GM12878 (cell line): ENCODE data around the gene SRSF7. TPM values are rescaled to one million over a fixed set of nuclear protein-coding genes. Genes with fewer than 3 reads are reported as not detected.
"Not testable (repeated sequence)": the region's sequence is repeated elsewhere in the genome, so short reads cannot be mapped to it uniquely, and the experiment has no call there.

Source experiments
- ATAC-seq: fragments of 200-7000 bp; cut with Tn5 transposase; 3 replicates; pipeline ENCODE4 v1.9.1; 2020; ENCODE audit warnings: mild to moderate bottlenecking, moderate library complexity
- BruUV-seq: library from RNA; stranded (reverse); fragments of 400-500 nt; replicated peaks from 2 replicates; lab custom pipeline; 2021; lab: Mats Ljungman, UMichigan
- CTCF ChIA-PET: fragments of 300-600 bp; sonication (Branson Sonifier 250); formaldehyde crosslinking; extraction: SDS; loops from one replicate; lab custom pipeline; 2021; ENCODE audit warnings: inconsistent platforms; lab: Yijun Ruan, JAX
- POLR2A ChIA-PET: fragments of 350-600 bp; formaldehyde crosslinking; extraction: SDS; loops from one replicate; lab custom pipeline; 2021; ENCODE audit warnings: inconsistent platforms; lab: Charles Lee
- RAD21 ChIA-PET: fragments of 300-600 bp; sonication (Branson Sonifier 250); formaldehyde crosslinking; loops from one replicate; lab custom pipeline; 2023; ENCODE audit warnings: antibody characterized with exemption; ENCODE audit not compliant: unreplicated experiment; lab: Charles Lee
- SMC1A ChIA-PET: fragments of 300-600 bp; sonication (Branson Sonifier 250); formaldehyde crosslinking; loops from one replicate; lab custom pipeline; 2023; ENCODE audit not compliant: unreplicated experiment, uncharacterized antibody; lab: Charles Lee
- DNase-seq: peaks from one replicate; pipeline ENCODE4 v3.0.0-alpha.2; 2011; ENCODE audit warnings: low read depth, low spot score
- FAIRE-seq: peaks from 3 replicates; lab custom pipeline; 2011; peaks lifted over from hg19 to GRCh38; lab: Jason Lieb, UNC
- H2AFZ ChIP-seq: 2 replicates; pipeline ENCODE4 v1.6.0; 2011; ENCODE audit warnings: low read depth, low read length, control low read depth; ENCODE audit not compliant: control insufficient read depth
- H3K27ac ChIP-seq: 2 replicates; pipeline ENCODE4 v1.5.1; 2011; ENCODE audit warnings: control low read depth; ENCODE audit not compliant: control insufficient read depth, insufficient read depth
- H3K27me3 ChIP-seq, 2 experiments: replicated peaks in 1 of 2; 2 replicates each; pipeline versions ENCODE4 v1.6.0 to v1.6.1; 2011; ENCODE audit warnings: low read length in 1 of 2; ENCODE audit not compliant: control insufficient read depth in 2 of 2, insufficient read depth in 2 of 2
- H3K36me3 ChIP-seq, 2 experiments: 2 replicates each; pipeline ENCODE4 v1.5.1; 2011; ENCODE audit warnings: low read length in 1 of 2; ENCODE audit not compliant: control insufficient read depth in 2 of 2, insufficient read depth in 2 of 2
- H3K4me1 ChIP-seq: 2 replicates; pipeline ENCODE4 v1.6.1; 2011; ENCODE audit warnings: mild to moderate bottlenecking, low read length, moderate library complexity, mixed read lengths; ENCODE audit not compliant: control insufficient read depth, insufficient read depth
- H3K4me2 ChIP-seq: 2 replicates; pipeline ENCODE4 v1.6.0; 2011; ENCODE audit warnings: control low read depth; ENCODE audit not compliant: control insufficient read depth, insufficient read depth
- H3K4me3 ChIP-seq: fragments of 200-600 bp; sonication (generic); 2 replicates; pipeline ENCODE4 v1.5.1; 2016
- H3K79me2 ChIP-seq: 2 replicates; pipeline ENCODE4 v1.6.0; 2011; ENCODE audit warnings: low read length; ENCODE audit not compliant: control insufficient read depth, insufficient read depth
- H3K9ac ChIP-seq: 2 replicates; pipeline ENCODE4 v1.8.0; 2011; ENCODE audit warnings: low read length, control low read depth, mixed read lengths; ENCODE audit not compliant: control insufficient read depth, insufficient read depth
- H3K9me3 ChIP-seq: replicated peaks from 3 replicates; pipeline ENCODE4 v1.5.1; 2011; ENCODE audit warnings: mild to moderate bottlenecking, low read length; ENCODE audit not compliant: control insufficient read depth, insufficient read depth
- H4K20me1 ChIP-seq: 2 replicates; pipeline ENCODE4 v1.6.0; 2011; ENCODE audit not compliant: control insufficient read depth, insufficient read depth
- IRF5 ChIP-seq: fragments of 450-650 bp; IDR thresholded peaks from 2 replicates; pipeline ENCODE4 v1.6.1; 2017; ENCODE audit warnings: borderline replicate concordance
- WGBS: methylation state at CpG from one replicate; pipeline ENCODE4 v1.1.6; 2016; ENCODE audit warnings: low lambda C conversion rate; ENCODE audit not compliant: insufficient replicate concordance, insufficient coverage; ENCODE audit errors: missing lambda C conversion rate; 5-methylcytosine and 5-hydroxymethylcytosine counted together
- in situ Hi-C: fragments of 300-500 bp; cut with MboI; formaldehyde crosslinking; loops from 9 replicates; pipeline ENCODE4 v1.14.3; 2018; ENCODE audit warnings: mixed read lengths
- intact Hi-C: fragments of 100-400 bp; cut with micrococcal nuclease; formaldehyde crosslinking; loops from one replicate; pipeline ENCODE4 v1.14.2; 2022; ENCODE audit not compliant: unreplicated experiment
- polyA plus RNA-seq, 11 experiments: library from polyadenylated mRNA; depleted of rRNA in 4 of 11; unstranded in 6 of 11; stranded (reverse) in 5 of 11; fragments of >200 nt; fragmentation: Nextera tagmentation in 4 of 11; fragmentation: Illumina TruSeq in 1 of 11; extraction: Ambion mirVana in 4 of 11; extraction: Trizol in 1 of 11; gene quantifications; 1 replicate in 1 of 11; 2 replicates in 10 of 11; pipeline versions ENCODE4 v1.2.1 to v1.2.3, GENCODE V29; 2011 to 2016; ENCODE audit warnings: inconsistent platforms in 2 of 11, missing spikeins in 2 of 11, low read depth in 1 of 11
- total RNA-seq, 4 experiments: library from RNA; depleted of rRNA in 3 of 4; stranded (reverse); fragments of >200 nt in 3 of 4; fragmentation: Illumina TruSeq in 1 of 4; extraction: Trizol in 1 of 4; gene quantifications; 2 replicates each; pipeline versions ENCODE4 v1.2.1 to v1.2.3, GENCODE V29; 2013 to 2021

Gene SRSF7
- total and polyA plus RNA-seq, 10 of the 15 experiments (the other 5 are each of a cell fraction or from before 2014, with no cell fraction given): 205 to 785 (median 408) TPM

- Histone ChIP-seq H2AFZ (no peak overlapping the region), H3K36me3 (no peaks in the 10 kb centered on the region), H3K9ac (no peak overlapping the region), H3K4me2 (no peak overlapping the region), H3K27ac (no peak overlapping the region), H3K4me3 (no peak overlapping the region), H3K27me3 (no peaks in the 10 kb centered on the region), H3K4me1 (no peaks in the 10 kb centered on the region), H3K79me2 (no peaks in the 10 kb centered on the region), H3K9me3 (no peaks in the 10 kb centered on the region), H4K20me1 (no peaks in the 10 kb centered on the region)
- FAIRE-seq: no peak
- DNase-seq: no peak
- no peak for ATAC-seq
- BruUV-seq: no TSS peak
- TF ChIP-seq IRF5: no peak
- POLR2A ChIA-PET: no interaction called here
- RAD21 ChIA-PET: no interaction called here
- in situ Hi-C loops (no loop called here), intact Hi-C loops (no loop called here)
- WGBS: 94% methylated on average over 10 of the region's 10 CpGs
- SMC1A ChIA-PET: interaction anchor here (0.5 kb wide), 1 partner anchor 193 kb away, joined by 3 read pairs; no protein-coding TSS in a partner anchor
- CTCF ChIA-PET: no interaction called here
These were observed 46.1 kb upstream of the SRSF7 start for GRCh38 chr2:38797250-38797676.

GRCh38 chr2:38795016-38795415 lies 43.9 kb upstream of the SRSF7 start:
- H3K9ac ChIP-seq, POLR2A ChIA-PET, H2AFZ ChIP-seq, intact Hi-C loops, in situ Hi-C loops, H3K9me3 ChIP-seq, H4K20me1 ChIP-seq, RAD21 ChIA-PET, H3K27me3 ChIP-seq, DNase-seq, ATAC-seq, H3K4me2 ChIP-seq, FAIRE-seq, H3K79me2 ChIP-seq, H3K27ac ChIP-seq, H3K4me1 ChIP-seq, H3K36me3 ChIP-seq, H3K4me3 ChIP-seq, BruUV-seq: not testable (repeated sequence)
- ChIA-PET CTCF (interaction anchor here (0.7 kb wide), 1 partner anchor 32 kb away, joined by 3 read pairs; no protein-coding TSS in a partner anchor), SMC1A (interaction anchor here (0.5 to 0.6 kb wide), 2 partner anchors 24 to 53 kb away, joined by 3 read pairs; no protein-coding TSS in a partner anchor)
- 87% methylated on average over 7 of the region's 7 CpGs for WGBS
